GM21717 (cell line): ENCODE results near the gene SGCG.

Experiments used
- ATAC-seq: cut with Tn5 transposase; IDR thresholded peaks from one replicate; pipeline ENCODE4 v1.9.1; 2021; ENCODE audit warnings: mild to moderate bottlenecking, moderate library complexity; ENCODE audit not compliant: unreplicated experiment

SGCG gene

DNA sequence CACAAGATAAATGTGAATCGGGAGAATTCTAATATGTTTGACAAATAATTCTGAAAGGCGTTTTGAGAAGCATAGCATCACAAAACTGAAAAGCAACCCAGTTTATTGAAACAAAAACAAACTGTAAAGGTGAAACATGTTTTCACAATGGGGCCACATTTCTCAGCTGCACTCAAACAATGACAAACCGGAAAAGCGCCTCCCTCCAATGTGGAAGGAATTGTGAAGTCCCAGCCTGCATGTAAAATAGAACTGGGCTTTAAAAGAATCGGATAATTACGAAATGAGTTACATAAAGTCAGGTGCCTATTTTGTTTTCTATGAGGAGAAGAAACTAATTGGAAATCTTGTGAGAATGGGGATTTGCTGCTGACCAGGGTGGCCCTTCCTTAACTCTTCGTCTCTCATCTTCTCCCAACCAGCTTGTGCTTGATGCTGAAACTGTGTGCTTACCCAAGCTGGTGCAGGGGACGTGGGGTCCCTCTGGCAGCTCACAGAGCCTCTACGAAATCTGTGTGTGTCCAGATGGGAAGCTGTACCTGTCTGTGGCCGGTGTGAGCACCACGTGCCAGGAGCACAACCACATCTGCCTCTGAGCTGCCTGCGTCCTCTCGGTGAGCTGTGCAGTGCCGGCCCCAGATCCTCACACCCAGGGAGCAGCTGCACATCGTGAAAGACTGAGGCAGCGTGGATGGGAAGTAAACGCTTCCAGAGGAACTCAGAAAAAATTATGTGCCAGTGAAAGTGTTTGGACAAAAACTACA lies 143.3 kb downstream of the SGCG start:
- no peak for ATAC-seq

DNA sequence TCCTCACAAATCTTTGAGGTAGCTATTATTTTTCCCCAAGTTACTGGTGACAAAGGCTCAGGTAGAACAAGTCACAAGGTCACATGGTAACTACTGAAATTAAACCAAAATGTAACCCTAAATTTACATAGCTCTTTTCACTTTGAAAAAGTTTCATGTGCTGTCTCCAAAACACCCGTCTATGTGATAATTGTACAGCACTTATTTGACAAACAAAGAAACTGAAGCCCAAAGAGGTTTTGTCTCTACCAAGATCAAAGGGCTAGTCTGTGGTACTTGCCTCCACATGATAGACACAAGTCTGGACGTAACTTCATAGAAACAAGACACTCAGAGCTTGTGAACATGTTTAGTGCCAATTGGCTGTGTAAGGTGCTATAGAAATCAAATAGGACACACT lies 144.4 kb downstream of the SGCG start:
- ATAC-seq = no peak

DNA sequence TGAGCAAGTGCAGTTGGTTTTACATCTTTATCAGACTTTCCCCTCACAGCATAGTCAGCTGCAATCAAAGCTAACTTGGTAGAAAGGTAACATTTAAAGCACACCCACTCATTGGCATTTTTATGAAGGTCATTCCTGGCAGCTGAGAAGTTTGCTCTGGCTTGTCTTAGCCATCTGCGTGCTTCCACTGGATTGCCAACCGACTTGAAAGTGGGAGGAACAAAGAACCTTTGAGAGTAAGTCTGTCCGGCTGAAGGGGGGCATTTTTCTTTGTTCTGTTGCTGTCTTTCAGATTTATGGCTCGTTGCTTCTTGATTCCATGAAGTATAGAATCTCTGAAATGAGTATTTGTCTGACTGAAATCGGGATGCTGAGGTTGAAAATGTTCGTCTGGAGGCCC lies 149.6 kb downstream of the SGCG start:
- no peak for ATAC-seq

DNA sequence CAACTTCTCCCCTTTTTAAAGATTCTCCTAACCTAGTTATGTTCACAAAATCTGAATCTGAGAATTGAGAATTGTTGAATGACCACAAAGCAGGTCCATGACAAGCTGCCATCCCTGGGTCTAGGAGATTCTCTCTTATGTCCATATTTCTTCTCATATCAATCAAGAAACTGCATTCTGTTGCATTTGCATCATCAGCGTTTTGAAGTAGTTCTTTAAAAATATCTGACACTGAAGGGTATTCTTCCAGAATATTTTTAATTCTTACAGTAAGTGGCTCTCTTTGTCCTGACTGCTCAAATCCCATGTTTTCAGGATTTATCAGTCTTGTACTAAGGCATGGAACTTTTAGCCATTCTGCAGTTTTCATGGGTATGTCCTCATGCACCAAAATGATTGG lies 158.4 kb downstream of the SGCG start:
- no peak for ATAC-seq

DNA sequence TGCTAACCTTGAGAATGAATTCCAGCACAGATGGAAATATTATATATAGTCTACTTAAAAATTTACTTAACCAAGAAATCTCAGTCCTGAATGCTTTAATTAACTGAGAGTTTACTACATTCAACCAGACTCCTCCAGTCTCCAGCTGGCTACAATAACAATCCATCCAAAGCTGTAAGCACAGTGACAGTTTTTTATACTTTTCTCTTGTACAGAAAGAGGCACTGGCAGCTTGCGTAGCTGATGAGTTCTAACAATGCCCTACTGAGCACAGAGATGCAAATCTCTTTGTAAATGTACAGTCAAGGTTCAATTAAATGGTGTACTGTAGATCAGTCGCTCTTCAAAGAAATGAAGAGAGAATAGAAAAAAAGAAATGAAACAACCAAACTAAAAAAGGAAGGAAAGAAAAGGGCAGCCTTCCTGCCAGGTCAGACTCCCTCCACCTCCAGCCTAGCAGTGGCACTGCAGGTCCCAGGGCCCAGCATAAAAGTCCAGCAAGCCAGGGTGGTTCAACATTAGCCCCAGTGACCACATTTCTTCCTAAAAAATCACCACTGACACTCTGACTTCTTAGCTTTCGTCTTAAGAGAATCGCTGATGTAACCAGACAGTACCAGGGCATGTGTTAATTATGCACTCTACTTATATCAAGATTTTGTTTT lies 164.3 kb downstream of the SGCG start:
- no peak for ATAC-seq

DNA sequence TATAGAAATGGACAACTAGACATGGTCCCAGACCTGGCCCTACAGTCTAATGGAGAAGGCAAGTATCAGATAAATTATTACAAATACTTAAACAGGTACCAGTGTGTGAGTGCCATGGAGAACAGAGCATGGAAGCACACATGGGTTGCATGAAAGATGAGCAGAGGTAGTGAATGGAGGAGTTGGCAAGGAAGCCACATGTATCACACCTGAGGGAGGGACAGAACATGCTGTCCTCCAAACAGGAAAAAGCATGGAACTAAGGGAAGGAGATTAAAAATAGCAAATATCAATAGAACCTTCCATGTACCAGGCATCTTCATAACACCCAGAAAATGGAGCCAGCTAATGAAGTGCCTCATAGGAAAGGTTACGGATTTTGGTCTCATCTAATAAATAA lies 166.8 kb downstream of the SGCG start:
- no peak for ATAC-seq

DNA sequence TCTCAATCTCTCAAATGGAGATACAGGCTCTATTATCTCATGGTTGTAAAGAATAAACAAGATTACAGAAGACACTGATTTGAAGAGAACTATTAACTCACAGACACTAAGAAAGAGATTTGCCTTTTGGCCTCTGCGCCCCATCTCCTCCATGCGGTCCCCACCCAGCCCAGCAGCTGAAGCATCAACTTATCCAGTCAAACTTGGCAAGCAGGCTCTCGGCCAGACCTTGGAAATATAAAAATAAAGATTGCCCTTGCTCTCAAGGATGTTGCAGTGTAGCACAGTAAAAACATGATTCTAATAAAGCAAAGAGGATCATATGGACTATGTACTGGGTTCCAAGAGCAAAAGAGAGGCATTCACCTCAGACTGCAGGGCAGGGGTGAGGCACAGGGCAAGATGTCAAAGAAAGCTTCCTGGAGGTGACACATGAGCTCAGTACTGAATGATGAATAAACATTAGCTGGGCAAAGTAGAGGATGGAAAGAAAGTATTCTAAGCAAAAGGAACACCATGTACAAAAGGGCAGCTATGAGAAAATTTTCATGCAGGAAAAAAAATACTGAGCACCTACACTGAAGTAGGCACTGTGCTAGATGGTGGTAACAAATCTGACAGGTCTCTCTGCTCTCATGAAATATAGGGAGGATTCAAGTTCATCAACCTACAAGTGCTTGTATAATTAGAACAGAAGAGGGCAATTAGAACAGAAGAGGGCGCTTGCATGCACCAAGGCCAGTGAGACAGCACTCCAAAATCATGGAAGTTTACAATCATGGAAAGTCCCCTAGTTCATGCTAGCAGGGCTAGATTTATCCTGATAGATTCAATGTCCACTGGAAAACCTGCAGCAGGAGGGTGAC lies 167.7 kb downstream of the SGCG start:
- no peak for ATAC-seq

DNA sequence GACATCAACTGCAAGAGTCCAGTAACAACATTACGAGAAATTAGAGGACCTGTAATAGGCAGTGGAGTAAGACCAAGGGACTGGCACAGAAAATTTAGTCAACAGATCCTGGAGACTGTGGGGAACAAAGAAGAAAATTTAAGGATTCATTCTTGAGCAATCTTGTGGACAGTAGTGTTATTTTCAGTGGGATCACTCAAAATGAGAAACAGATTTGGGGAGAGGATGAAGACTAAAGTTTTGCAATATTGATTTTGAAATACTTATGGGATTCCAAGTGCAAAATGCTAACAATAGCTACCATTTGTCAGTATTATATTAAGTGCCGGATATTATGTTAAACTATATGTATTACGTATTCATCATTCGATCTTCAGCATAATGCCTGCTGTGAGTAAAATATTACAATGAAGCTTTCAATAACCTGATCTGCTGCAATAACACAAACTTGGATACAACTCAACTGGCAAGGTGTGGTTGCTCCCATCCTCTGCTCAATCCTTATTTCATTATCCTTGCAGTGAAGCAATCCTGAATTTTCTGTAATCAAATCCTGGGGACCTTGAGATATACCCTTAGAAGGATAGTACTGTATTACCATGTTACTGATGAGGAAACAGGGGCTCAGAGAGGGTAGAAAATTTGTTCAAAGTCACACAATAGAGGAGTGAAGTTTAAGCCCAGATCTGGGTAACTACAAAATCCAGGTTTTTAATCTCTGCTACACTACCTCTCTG lies 168.6 kb downstream of the SGCG start:
- no peak for ATAC-seq

DNA sequence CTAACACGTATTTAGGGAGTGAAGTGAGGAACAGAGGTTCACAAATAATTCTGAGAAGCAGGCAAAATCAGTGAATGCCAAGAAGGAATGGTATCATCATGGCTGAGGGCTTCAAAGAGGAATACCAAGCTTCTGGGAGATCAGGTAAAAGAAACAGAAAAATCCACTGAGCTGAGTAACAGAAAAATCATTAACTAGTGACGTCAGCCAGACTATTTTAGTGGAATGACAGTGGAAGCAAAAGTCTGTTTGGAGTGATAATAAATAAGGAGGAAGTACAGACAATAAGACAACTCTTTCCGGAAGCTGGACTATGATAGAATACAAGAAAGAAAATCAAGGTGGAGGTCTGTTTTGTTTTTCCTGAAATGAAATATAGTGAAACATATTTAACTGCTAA lies 169.2 kb downstream of the SGCG start:
- ATAC-seq = no peak

DNA sequence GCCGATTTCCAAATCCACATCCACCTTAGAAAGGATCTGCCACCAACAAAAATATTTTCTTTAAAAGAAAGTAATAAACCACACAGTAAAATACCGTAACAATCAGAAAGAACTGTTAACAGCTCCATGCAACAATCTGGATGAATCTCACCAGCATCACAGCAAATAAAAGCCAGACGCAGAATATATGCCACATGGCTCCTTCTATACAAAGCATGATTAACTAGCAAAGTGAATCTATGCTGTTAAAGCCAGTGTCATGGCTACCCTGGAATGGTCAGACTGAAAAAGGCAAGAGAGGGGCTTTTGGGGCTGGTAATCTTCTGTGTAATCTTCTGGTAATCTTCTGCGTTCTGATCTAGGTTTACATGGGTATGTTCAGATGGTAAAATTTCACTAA lies 171.4 kb downstream of the SGCG start:
- ATAC-seq = no peak

DNA sequence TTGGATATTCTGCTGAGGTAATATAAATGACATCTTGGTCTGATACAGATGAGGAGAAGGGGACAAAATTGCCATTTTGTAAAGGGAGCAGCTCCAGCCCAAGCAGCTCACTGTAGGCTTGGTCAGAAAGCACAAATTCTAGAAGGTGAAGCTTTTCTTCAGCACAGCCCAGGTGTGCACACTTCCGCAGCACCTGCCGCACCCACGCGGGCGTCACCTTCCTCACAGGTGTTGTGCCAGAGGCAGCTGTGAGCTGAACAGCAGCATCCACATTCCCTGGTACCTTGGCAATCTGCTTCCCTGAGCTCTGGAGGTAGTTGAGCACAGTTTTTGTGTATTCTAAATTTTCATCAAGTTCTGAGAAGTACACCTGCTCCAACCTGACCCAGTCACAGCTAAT lies 173.7 kb downstream of the SGCG start:
- ATAC-seq = no peak

DNA sequence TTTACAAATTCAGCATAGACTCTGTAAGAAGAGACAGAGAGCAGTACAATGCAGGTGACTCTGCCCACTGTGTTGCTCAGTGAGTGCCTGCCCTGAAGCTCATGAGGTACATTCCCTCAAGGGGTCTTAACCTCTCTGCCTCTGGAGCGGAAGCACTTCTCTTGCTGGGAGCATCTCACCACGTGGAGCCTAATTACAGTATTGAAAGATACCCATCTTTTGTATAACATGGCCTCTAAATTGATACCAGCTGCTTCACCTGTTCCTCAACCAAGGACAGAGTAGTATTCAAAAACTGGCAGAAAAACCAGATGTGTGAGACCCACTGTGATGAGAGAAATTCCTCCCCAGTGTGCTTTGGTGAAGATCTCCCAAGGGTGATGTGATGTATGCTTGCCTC lies 175.6 kb downstream of the SGCG start:
- ATAC-seq = no peak

DNA sequence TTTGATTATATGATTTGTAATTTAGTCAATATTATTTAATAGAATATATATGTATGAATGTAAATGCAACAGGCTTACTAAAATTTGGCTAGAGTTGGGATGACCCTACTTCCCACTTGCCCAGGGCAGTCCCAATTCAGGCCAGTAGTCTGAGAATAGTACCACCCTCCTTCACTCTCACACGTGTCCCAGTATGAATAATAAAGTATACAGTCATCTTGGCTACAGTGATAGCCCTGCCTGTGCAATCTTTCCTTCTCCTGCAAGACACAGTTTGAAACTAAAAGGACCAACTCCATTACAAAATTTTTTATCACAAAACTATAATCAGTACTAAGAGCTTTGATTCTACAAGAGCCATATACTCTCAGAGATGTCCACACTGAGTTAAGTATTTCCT lies 176.6 kb downstream of the SGCG start:
- ATAC-seq = no peak

DNA sequence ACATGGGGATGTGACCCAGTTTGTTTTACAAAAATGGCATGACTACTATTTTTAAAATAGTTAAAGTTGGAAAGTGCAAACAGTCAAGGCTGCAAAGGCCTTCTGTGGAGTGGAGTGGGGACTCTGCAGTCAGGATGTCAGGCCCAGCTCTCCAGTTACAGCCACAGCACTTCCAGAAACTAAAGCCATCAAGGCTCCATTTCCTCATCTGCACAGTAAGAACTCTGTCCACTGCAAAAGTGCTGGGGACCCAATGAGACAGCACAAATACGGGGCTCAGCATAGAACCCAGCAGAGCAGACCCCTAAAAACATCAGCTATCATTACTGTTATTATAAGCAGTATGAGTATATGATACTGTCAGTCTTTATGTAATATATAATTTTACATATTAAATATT lies 179.1 kb downstream of the SGCG start:
- ATAC-seq = no peak

DNA sequence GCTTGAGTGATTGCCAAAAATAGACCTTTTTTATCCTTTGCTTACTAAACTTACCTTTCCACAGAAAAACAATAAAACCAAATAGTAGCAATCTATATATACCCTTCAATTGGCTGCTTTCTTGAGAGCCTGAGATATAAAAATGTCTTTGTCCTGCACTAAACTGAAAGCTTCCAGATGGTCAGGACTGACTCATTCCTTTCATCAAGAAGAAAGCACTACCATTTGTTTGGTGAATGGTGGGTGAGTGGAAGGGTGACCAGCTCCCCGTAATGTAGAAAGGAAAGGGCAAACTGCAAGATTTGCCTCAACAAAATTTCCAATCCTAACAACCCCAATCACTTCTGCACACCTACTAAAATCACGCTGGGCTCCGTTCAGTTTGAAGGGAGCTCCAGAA lies 184.9 kb downstream of the SGCG start:
- ATAC-seq = no peak

DNA sequence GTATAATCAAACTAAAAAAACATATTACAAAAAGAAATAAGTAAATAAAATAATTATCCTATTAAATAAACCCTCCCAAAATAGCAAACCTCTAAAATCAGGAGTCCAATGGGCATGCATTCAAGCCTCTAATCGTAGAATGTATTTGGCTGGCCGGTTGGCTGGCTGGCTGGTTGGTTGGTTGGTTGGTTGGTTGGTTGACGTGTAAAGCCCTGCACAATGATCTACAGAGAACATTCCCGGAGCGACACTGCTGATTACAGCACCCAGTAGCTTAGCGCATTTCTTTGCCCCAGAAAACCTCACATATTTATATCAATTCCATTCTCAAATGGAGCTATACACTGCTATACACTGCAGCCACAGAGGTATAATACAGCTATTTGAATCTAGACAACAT lies 187.1 kb downstream of the SGCG start:
- ATAC-seq = no peak

DNA sequence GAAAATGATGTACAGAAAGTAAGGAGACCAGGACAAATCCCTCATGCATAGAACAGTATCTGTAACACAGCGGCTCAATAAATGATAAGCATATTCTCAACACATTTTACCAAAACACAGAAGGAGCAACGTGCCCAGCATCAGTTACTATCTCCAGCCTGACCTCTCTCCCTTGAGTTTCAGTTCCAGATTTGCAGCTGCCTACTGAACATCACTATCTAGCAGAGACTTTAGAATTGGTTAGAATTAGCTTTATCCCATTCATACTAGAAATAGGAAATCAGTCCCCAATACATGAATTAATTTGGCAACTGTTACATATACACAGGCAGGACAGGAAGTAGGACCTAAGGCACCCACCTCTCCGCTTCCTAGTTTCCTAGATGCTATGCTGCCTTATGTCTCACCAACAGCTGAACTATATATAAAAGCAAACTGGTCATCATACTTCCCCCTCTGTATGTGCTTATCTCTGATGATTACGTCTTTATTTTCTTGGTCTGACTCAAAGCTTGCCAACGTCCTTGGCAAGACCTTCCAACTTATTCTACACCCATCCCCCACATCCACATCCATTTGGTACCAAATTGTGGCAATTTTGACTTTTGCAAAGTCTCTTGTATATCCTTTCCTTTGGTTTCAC lies 191.6 kb downstream of the SGCG start:
- ATAC-seq = no peak
